GM23248 (cell line): Measurements from ENCODE around the gene PRPS1.
"Not testable (repeated sequence)": the region's sequence is repeated elsewhere in the genome, so short reads cannot be mapped to it uniquely, and the experiment has no call there.

Experiments
- EZH2 ChIP-seq: fragments of 200-600 bp; sonication (generic); IDR thresholded peaks from 2 replicates; pipeline ENCODE4 v1.6.1; 2018; ENCODE audit warnings: antibody characterized with exemption, mild to moderate bottlenecking; ENCODE audit not compliant: insufficient read depth, poor library complexity, severe bottlenecking
- EZH2phosphoT487 ChIP-seq: fragments of 200-600 bp; sonication (generic); IDR thresholded peaks from 2 replicates; pipeline ENCODE4 v1.6.1; 2018; ENCODE audit warnings: antibody characterized with exemption, moderate library complexity, mild to moderate bottlenecking, low read depth; ENCODE audit not compliant: insufficient read depth

DNA sequence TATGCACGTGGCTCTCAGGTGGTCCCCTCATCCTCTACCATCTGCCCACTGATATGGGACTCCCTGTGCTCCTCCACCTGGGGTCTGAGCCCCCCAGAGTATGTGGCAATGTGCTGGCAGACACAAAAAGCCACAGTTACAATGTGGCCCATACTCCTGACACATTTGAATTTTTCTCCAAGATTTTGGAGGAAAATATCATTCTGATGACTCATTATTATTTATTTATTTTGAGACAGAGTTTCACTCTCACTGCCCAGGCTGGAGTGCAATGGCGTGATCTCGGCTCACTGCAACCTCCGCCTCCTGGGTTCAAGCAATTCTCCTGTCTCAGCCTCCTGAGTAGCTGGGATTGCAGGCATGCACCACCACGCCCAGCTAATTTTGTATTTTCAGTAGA lies 19.2 kb upstream of the PRPS1 start:
- TF ChIP-seq EZH2, EZH2phosphoT487: not testable (repeated sequence)
